DMS79 (cell line): ENCODE results near the gene STIM2.
"Not testable (repeated sequence)": the region's sequence is repeated elsewhere in the genome, so short reads cannot be mapped to it uniquely, and the experiment has no call there.

ENCODE experiments used
- DNase-seq: peaks from one replicate; lab custom pipeline; 2025; lab: John Stamatoyannopoulos, UW

STIM2 gene

DNA sequence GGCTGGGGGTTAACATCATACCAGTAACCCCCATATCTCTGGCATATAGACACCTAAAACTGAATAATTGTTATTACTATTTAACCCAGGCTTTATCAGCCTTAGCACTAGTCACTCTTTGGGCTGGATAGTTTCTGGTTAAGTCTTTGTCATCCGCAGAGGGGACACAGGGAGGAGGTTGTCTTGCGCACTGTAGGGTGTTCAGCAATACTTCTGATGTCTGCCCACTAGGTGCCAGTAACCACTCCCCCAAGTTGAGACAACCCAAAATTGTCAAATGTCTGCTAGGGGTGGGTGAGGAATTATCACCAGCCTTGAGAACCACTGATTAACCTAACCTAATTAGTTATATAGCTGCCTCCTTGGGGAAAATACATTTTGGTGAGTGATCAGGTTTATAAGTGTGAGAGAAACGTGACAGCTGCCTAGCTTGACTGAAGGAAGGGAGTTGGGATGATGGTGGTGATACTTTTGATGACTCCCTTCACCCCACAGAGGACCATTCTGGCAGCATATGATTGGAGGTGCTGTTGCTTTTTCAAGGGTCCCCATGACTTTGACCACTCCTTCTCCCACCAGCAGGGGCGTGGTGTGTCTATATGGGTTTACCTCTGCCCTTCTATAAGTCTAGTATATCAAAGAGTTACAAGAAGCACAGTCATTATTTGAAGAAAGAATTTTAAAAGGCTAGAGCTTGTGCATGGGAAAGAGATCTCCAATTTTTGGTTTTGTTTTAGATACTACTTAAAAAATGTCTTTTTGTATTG, 140.9 kb downstream of the STIM2 start:
- DNase-seq, result no peak

GRCh38 chr4:27003642-27004113, 143.0 kb downstream of the STIM2 start:
- no peak for DNase-seq

DNA sequence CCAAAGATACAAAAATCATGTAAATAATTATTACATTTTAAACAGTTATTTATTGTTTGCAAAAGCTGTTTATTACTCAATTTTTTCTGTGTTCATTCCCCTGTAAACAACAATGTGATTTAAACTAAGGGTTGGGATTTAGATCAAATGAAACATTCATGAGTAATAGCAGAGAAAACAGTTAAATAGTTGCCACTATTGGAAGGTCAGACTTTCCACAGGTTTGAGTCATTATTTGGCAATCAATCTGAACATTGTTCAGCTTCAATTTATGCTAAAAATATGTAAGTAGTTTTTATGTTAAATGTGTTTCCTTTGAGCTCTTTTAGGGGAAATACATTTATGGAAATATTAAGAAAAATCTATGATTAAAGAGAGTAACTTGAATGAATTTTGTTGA, 144.9 kb downstream of the STIM2 start:
- DNase-seq, result no peak

DNA sequence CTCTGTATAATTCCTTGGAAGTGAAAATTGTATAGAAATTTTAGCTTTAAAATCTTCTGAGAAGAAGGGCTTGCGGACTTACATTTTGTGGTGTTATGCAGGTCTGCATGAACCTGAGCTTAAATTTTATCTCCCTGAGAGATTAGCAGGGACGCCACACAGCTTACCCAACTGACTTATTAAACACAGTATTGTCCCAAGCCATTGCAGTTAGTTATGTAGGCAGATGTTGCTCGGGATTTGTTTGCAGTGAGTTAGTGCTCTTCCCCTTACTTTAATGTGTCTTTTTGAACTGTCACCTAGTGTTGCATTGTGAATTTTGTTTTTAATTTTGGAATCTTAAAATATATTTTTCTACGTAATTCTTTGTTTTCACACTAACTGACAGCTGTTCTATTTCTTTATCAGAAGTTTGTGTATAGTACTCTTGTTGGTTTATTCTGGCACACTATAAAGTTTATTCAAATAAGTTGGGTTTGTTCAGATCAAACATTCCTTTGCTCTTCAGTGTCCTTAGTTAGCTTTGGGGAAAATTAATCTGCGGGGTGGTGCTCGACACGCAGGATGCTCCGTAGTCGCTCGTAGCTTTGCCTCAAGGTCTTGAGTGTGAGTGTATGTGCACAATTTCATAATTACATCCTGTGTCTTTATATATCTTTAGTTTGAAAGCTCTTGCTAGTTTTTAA, 145.4 kb downstream of the STIM2 start:
- no peak for DNase-seq

GRCh38 chr4:27006646-27007045, 146.0 kb downstream of the STIM2 start:
- DNase-seq, result no peak

DNA sequence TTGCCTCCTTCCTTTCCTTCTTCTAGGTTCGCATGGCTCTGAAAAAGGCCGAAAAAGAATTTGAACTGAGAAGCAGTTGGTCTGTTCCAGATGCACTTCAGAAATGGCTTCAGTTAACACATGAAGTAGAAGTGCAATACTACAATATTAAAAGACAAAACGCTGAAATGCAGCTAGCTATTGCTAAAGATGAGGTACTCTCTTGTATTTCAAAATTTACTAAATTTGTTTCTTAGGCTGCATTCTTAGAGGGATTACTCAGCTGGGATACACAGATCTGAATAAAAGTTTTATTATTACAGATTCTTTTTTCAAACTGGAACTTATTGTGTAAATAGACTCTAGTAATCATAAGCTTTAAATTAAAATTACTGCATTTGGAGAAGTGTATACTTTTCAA, 146.9 kb downstream of the STIM2 start:
- no peak for DNase-seq

GRCh38 chr4:27008679-27009078, 148.0 kb downstream of the STIM2 start:
- no peak for DNase-seq

DNA sequence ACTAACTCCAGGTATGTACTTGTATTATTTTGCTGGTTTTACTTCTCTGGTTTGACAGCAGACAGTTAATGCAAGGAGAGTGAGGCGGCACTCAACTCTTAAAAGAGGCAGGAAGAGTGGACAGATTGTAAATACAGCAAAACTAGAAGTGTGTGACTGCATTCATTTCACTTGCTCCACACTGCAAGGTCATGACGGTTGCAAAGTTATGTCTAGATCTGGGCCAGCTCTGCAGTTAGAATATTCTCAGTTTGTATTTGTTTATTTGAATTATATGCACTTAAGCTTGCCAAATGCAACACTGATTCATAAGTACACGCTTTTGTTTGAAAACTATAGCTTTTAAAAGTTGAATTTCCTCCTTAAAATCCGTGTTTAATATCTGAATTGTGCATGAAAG, 148.9 kb downstream of the STIM2 start:
- no peak for DNase-seq

- peak; percentile 2 for DNase-seq
Observed at GRCh38 chr4:27010334-27010940, 149.8 kb downstream of the STIM2 start.

GRCh38 chr4:27011401-27011800, 150.8 kb downstream of the STIM2 start:
- no peak for DNase-seq

DNA sequence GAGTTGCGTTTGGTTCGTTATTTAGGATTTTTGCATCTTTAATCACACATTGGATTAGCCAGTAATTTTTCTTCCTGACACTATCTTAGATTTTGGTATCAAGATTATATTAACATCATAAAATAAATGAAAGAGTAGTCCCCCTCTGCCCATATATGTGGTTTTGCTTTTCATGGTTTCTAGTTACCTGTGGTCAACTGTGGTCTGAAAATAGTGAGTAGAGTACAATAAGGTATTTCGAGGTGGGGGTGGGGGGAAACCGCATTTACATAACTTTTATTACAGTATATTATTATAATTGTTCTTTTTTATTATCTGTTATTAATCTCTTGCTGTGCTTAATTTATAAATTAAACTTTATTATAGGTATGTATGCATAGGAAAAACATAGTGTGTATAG, 152.4 kb downstream of the STIM2 start:
- DNase-seq, result no peak

GRCh38 chr4:27016551-27016950, 155.9 kb downstream of the STIM2 start:
- DNase-seq, result no peak

DNA sequence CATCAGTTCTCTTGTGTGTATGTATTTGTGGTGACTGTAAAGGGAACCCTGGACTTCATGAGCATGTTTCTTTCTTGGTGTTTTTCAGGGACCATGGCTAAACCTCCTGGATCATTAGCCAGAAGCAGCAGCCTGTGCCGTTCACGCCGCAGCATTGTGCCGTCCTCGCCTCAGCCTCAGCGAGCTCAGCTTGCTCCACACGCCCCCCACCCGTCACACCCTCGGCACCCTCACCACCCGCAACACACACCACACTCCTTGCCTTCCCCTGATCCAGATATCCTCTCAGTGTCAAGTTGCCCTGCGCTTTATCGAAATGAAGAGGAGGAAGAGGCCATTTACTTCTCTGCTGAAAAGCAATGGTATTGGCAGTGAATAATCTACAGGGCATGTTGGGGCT, 157.0 kb downstream of the STIM2 start:
- no peak for DNase-seq

DNA sequence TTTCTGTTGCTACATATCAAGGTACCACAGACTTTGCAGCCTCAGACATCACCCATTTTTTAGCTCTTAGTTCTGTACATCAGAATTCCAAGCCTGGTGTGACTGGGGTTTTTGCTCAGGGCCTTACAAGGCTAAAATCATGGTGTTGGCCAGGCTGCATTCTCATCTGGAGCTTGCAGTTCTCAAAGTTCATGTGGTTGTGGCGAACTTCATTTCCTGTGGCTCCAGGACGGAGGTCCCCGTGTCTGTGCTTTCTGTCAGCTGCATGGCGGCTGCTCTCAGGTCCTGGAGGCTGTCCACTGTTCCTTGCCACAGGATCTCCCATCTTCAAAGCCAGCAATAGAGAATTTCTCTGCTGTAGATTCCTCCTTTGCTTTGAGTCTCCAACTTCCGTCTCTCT, 157.4 kb downstream of the STIM2 start:
- DNase-seq, result no peak

DNA sequence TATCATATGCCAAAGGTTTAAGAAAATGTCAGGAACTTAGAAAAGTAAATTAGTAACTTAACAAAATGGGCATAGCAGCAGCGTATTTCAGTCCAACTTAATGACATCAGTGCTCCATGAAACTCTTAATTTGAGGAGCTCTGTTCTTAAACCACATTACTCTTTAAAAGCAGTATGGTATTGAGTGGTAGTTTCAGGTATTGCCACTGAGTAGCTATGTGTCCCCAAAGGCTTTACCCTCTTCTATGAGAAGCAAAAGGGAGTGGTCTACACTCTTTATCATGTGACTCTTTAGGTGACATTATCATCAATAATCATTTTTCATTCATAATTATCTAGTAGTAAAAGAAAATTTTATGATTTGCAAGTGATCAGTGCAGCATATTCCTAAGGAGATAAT, 158.3 kb downstream of the STIM2 start:
- DNase-seq, result no peak

DNA sequence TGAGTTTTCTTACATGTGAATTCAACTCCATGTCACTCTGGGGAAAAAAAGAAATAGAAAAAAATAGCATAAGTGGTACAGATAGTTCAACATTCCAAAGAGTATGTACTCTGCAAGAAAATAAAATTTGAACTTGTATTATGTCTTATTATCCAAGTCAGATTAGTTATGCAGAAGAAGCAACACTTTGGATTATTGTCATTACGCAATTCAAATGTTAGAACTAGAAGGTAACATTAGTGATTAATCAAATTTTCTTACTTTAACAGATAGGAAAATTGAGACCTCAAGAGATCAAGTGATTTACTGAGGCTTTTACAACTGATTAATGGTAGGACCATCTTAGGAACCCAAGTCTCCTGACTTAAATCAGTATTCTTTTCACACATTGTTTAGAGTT, 159.1 kb downstream of the STIM2 start:
- no peak for DNase-seq

DNA sequence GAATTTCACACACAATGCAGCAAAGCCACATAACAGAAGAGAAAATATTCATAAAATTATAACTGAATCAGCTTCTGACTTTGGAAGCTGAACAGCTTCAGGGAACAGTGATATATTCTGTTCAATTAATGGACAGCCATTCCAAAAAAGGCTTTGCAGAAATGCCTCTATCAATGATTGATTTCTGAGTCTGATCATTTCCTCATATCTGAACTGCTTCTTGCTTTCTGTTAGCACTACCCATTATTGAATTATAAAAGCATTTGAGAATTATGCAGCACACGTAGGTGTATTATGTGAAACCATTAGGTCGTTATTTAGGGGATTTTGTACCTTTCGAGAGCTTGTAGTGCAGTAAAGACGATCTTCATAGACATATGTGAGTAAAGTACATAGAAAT, 159.6 kb downstream of the STIM2 start:
- DNase-seq, result no peak

- no peak for DNase-seq
Observed at GRCh38 chr4:27020603-27021002, 160.0 kb downstream of the STIM2 start.

DNA sequence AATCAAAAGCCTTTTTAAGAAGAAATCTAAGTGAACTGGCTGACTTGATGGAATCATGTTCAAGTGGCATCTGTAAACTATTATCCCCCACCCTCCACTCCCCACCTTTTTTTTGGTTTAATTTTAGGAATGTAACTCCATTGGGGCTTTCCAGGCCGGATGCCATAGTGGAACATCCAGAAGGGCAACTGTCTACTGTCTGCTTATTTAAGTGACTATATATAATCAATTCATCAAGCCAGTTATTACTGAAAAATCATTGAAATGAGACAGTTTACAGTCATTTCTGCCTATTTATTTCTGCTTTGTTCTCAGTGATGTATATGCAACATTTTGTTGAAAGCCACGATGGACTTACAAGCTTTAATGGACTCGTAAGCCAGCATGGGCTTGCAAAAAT, 162.3 kb downstream of the STIM2 start:
- no peak for DNase-seq

DNA sequence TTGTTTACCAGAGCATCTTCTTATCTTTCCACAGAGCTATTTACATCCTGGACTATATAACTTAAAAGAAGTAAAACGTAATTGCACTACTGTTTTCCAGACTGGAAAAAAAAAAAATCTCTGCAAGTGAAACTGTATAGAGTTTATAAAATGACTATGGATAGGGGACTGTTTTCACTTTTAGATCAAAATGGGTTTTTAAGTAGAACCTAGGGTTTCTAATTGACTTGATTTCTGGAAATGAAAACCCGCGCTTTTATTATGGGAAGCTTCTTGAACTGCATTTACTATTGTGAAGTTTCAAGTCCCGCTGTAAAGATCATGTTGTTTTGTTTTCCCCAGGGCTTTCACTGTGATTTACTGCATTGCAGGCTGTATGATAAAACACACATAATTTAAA, 162.7 kb downstream of the STIM2 start:
- no peak for DNase-seq

GRCh38 chr4:27024805-27025204, 164.2 kb downstream of the STIM2 start:
- DNase-seq, result no peak

GRCh38 chr4:27027428-27027827, 166.8 kb downstream of the STIM2 start:
- no peak for DNase-seq

DNA sequence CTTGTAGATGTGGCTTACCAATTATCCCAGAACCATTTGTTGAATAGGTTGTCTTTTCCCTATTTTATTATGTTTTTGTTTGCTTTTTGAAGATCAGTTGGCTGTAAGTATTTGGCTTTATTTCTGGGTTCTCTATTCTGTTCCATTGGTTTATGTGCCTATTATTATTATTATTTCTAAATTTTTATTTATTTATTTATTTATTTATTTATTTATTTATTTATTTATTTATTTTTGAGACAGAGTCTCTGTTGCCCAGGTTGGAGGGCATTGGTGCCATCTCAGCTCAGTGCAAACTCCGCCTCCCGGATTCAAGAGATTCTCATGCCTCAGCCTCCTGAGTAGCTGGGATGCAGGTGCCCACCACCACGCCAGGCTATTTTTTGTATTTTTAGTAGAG, 174.5 kb downstream of the STIM2 start:
- DNase-seq, result not testable (repeated sequence)
